HepG2 (cell line): Measurements from ENCODE around the gene CTCF. TPM values are rescaled to one million over a fixed set of nuclear protein-coding genes. Genes with fewer than 3 reads are reported as not detected.

Experiments used
- ASH2L ChIP-seq: fragments of 300-600, 200-600 bp; sonication (generic); IDR thresholded peaks from 2 replicates; pipeline ENCODE4 v1.7.0; 2017; ENCODE audit warnings: low read depth, mild to moderate bottlenecking, moderate library complexity, mixed read lengths, low read length; ENCODE audit not compliant: insufficient read length
- CHD2 ChIP-seq: IDR thresholded peaks from 2 replicates; pipeline ENCODE4 v1.6.1; 2011; ENCODE audit warnings: low read depth, low read length, improper control_type of control experiment
- JUND ChIP-seq: sonication (generic); formaldehyde crosslinking; IDR thresholded peaks from 2 replicates; pipeline ENCODE4 v1.8.0; 2022; ENCODE audit warnings: mild to moderate bottlenecking, missing genetic modification reagents
- KLF6 ChIP-seq: IDR thresholded peaks from 2 replicates; pipeline ENCODE4 v1.8.0; 2016; ENCODE audit warnings: missing biosample characterization, missing genetic modification reagents
- NAIF1 ChIP-seq: sonication (generic); formaldehyde crosslinking; IDR thresholded peaks from 2 replicates; pipeline ENCODE4 v1.5.0; 2020; ENCODE audit warnings: mild to moderate bottlenecking, missing genetic modification reagents, borderline replicate concordance
- NFYC ChIP-seq: IDR thresholded peaks from 2 replicates; pipeline ENCODE4 v1.6.1; 2016; ENCODE audit warnings: missing genetic modification reagents, missing compliant biosample characterization
- NR0B2 ChIP-seq: sonication (generic); formaldehyde crosslinking; IDR thresholded peaks from 2 replicates; pipeline ENCODE4 v1.4.0; 2020; ENCODE audit warnings: mild to moderate bottlenecking, missing genetic modification reagents
- PHF21A ChIP-seq: sonication (generic); formaldehyde crosslinking; IDR thresholded peaks from 2 replicates; pipeline ENCODE4 v1.5.0; 2020; ENCODE audit warnings: mild to moderate bottlenecking, missing genetic modification reagents
- POLR2AphosphoS2 ChIP-seq: IDR thresholded peaks from 2 replicates; pipeline ENCODE4 v1.6.1; 2011; ENCODE audit warnings: low read depth, low read length, improper control_type of control experiment
- SMAD1 ChIP-seq: sonication (generic); formaldehyde crosslinking; IDR thresholded peaks from 2 replicates; pipeline ENCODE4 v1.4.0; 2020; ENCODE audit warnings: missing genetic modification reagents, low read depth, mild to moderate bottlenecking, borderline replicate concordance
- SMARCE1 ChIP-seq: fragments of 450-650 bp; IDR thresholded peaks from 2 replicates; pipeline ENCODE4 v1.6.1; 2017; ENCODE audit warnings: borderline replicate concordance
- SRY ChIP-seq: sonication (generic); formaldehyde crosslinking; IDR thresholded peaks from 2 replicates; pipeline ENCODE4 v1.8.0; 2022; ENCODE audit warnings: mild to moderate bottlenecking, missing genetic modification reagents
- SUZ12 ChIP-seq: fragments of 150-350 bp; IDR thresholded peaks from 2 replicates; pipeline ENCODE4 v1.6.1; 2014; ENCODE audit warnings: low read depth, low read length
- TBL1XR1 ChIP-seq: fragments of 150-350 bp; IDR thresholded peaks from 2 replicates; pipeline ENCODE4 v1.6.1; 2014; ENCODE audit warnings: borderline replicate concordance, low read length; ENCODE audit not compliant: partially characterized antibody
- TCF7L2 ChIP-seq: IDR thresholded peaks from 2 replicates; pipeline ENCODE4 v1.6.1; 2011; ENCODE audit warnings: mild to moderate bottlenecking, low read depth, low read length, moderate library complexity
- THRA ChIP-seq: sonication (generic); formaldehyde crosslinking; IDR thresholded peaks from 2 replicates; pipeline ENCODE4 v1.4.0; 2020; ENCODE audit warnings: missing genetic modification reagents, borderline replicate concordance
- TP53 ChIP-seq: sonication (generic); formaldehyde crosslinking; conservative IDR thresholded peaks from 2 replicates; pipeline ENCODE4 v1.4.0; 2020; ENCODE audit warnings: missing genetic modification reagents
- ZFP41 ChIP-seq: sonication (generic); formaldehyde crosslinking; IDR thresholded peaks from 2 replicates; pipeline ENCODE4 v1.4.0; 2020; ENCODE audit warnings: mild to moderate bottlenecking, missing genetic modification reagents, borderline replicate concordance
- ZMYM3 ChIP-seq: sonication (generic); formaldehyde crosslinking; IDR thresholded peaks from 2 replicates; pipeline ENCODE4 v1.5.1; 2020; ENCODE audit warnings: mild to moderate bottlenecking, missing genetic modification reagents
- ZNF136 ChIP-seq: sonication (generic); formaldehyde crosslinking; IDR thresholded peaks from 2 replicates; pipeline ENCODE4 v1.8.1; 2022; ENCODE audit warnings: low read depth, mild to moderate bottlenecking, moderate library complexity, missing genetic modification reagents
- ZNF282 ChIP-seq: fragments of 450-650 bp; IDR thresholded peaks from 2 replicates; pipeline ENCODE4 v1.6.1; 2018; ENCODE audit not compliant: partially characterized antibody
- ZNF296 ChIP-seq: sonication (generic); formaldehyde crosslinking; conservative IDR thresholded peaks from 2 replicates; pipeline ENCODE4 v1.5.0; 2020; ENCODE audit warnings: mild to moderate bottlenecking, missing genetic modification reagents
- ZNF382 ChIP-seq: sonication (generic); formaldehyde crosslinking; IDR thresholded peaks from 2 replicates; pipeline ENCODE4 v1.5.0; 2020; ENCODE audit warnings: missing genetic modification reagents, mild to moderate bottlenecking, borderline replicate concordance
- ZNF547 ChIP-seq: sonication (generic); formaldehyde crosslinking; IDR thresholded peaks from 2 replicates; pipeline ENCODE4 v1.5.1; 2020; ENCODE audit warnings: mild to moderate bottlenecking, missing genetic modification reagents
- ZNF639 ChIP-seq: conservative IDR thresholded peaks from 2 replicates; pipeline ENCODE4 v1.6.1; 2018; ENCODE audit warnings: missing genetic modification reagents
- polyA plus RNA-seq, 8 experiments: library from polyadenylated mRNA; depleted of rRNA in 3 of 8; stranded (reverse) in 7 of 8; unstranded in 1 of 8; fragments of >200 nt; fragmentation: Illumina TruSeq in 4 of 8; extraction: Trizol in 4 of 8; gene quantifications; 2 replicates each; pipeline versions ENCODE4 v1.2.1 to v1.2.3, GENCODE V29; 2011 to 2016; ENCODE audit warnings: low read depth in 4 of 8, missing spikeins in 1 of 8, mixed read lengths in 1 of 8; ENCODE audit not compliant: insufficient read depth in 1 of 8
- total RNA-seq, 5 experiments: library from RNA; depleted of rRNA; stranded (reverse); fragments of >200 nt; fragmentation: Illumina TruSeq; extraction: Trizol; gene quantifications; 2 replicates each; pipeline ENCODE4 v1.2.3, GENCODE V29; 2016; ENCODE audit warnings: low read depth in 1 of 5
- TF ChIP-seq, protein P1 (sequence below): sonication (generic); formaldehyde crosslinking; IDR thresholded peaks from 2 replicates; pipeline ENCODE4 v1.4.0; 2020; ENCODE audit warnings: mild to moderate bottlenecking, missing genetic modification reagents

Gene CTCF
- total and polyA plus RNA-seq, 2 of the 13 experiments (the other 11 are each of a cell fraction or from before 2014, with no cell fraction given) = 19.5 to 37.5 TPM

DNA sequence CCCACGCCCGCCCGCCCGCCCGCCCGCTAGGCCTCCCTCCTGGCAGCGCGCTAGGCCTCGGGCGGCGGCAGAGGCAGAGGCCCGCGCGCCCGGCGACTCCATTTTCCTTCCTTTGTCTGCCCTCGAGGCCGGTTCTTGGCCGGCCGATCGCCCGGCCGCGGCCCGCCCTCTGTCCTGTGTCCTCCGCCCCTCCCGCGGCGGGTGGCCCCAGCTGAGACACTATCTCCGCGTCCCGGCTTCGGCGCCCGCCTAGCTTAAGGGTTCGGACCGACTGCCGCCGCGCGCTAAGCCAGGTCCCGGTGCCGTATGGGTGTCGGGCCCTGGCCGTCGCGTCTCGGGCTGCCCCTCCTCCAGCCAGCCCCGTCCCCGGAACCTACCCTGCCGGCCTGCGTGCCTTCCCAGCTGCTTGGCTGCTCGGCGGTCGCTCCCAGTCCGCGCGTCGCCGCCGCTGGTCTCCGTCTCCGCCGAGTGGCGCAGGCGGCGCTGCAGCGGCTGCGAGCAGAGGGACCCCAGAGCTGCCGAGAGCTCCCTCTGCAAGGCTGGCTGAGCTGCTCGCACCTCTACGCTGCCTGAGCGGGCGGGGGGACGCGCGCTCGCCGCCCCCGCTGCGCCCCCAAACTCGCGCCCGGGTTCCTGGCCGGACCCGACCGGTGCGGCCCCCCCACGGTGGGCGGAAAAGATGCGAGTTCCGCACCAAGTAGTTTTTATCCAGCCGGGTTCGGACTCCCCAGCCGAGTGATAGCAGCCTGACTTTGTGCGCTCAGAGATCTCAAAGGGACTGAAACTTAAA lies 787 bp downstream of the CTCF start (continued):
- TF ChIP-seq, protein P1, sequence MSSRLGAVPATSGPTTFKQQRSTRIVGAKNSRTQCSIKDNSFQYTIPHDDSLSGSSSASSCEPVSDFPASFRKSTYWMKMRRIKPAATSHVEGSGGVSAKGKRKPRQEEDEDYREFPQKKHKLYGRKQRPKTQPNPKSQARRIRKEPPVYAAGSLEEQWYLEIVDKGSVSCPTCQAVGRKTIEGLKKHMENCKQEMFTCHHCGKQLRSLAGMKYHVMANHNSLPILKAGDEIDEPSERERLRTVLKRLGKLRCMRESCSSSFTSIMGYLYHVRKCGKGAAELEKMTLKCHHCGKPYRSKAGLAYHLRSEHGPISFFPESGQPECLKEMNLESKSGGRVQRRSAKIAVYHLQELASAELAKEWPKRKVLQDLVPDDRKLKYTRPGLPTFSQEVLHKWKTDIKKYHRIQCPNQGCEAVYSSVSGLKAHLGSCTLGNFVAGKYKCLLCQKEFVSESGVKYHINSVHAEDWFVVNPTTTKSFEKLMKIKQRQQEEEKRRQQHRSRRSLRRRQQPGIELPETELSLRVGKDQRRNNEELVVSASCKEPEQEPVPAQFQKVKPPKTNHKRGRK (CRISPR knock-in tag) = no peak
- TF ChIP-seq ZNF547 (0 out of 2 replicates have a peak, but pooled peaks have one; percentile 20), TBL1XR1 (no peak), SUZ12 (no peak), NFYC (CRISPR knock-in tag) (no peak), JUND (CRISPR knock-in tag) (no peak), SMAD1 (peak; percentile 45; the same call in 1 of the 2 replicates), KLF6 (CRISPR knock-in tag) (peak; percentile 79; the same call in 1 of the 2 replicates), ZNF639 (CRISPR knock-in tag) (peak; percentile 36), PHF21A (peak; percentile 68; the same call in 1 of the 2 replicates), ZNF136 (CRISPR knock-in tag) (no peak), ZNF282 (no peak), ZFP41 (peak; percentile 69; the same call in 1 of the 2 replicates), ZMYM3 (CRISPR knock-in tag) (no peak), SRY (CRISPR knock-in tag) (peak; percentile 90; the same call in 1 of the 2 replicates), TCF7L2 (no peak), TP53 (CRISPR knock-in tag) (no peak), ASH2L (peak; percentile 72), ZNF296 (CRISPR knock-in tag) (0 out of 2 replicates have a peak, but pooled peaks have one; percentile 35), SMARCE1 (no peak), NR0B2 (CRISPR knock-in tag) (no peak), NAIF1 (CRISPR knock-in tag) (peak; percentile 76; the same call in 1 of the 2 replicates), THRA (no peak), CHD2 (no peak), ZNF382 (CRISPR knock-in tag) (no peak), POLR2AphosphoS2 (no peak)
